HUES6 (cell line): Measurements from ENCODE around the gene EPHA6.
"Not testable (repeated sequence)": the region's sequence is repeated elsewhere in the genome, so short reads cannot be mapped to it uniquely, and the experiment has no call there.

ENCODE experiments used
- H3K27ac ChIP-seq: 2 replicates; pipeline ENCODE4 v1.7.0; 2013; ENCODE audit warnings: low read depth, mild to moderate bottlenecking, low read length, inconsistent platforms
- H3K27me3 ChIP-seq: 2 replicates; pipeline ENCODE4 v1.6.1; 2013; ENCODE audit warnings: low read length; ENCODE audit not compliant: control insufficient read depth, insufficient read depth
- H3K36me3 ChIP-seq: 2 replicates; pipeline ENCODE4 v1.6.1; 2013; ENCODE audit warnings: low read length; ENCODE audit not compliant: control insufficient read depth, insufficient read depth
- H3K4me1 ChIP-seq: 2 replicates; pipeline ENCODE4 v1.6.1; 2013; ENCODE audit warnings: low read length; ENCODE audit not compliant: control insufficient read depth, insufficient read depth
- H3K4me3 ChIP-seq: 2 replicates; pipeline ENCODE4 v1.5.1; 2013; ENCODE audit warnings: low read depth, low read length
- H3K9ac ChIP-seq: one replicate; pipeline ENCODE4 v1.6.1; 2013; ENCODE audit warnings: mild to moderate bottlenecking, low read length
- H3K9me3 ChIP-seq: 2 replicates; pipeline ENCODE4 v1.6.1; 2013; ENCODE audit warnings: low read depth, low read length; ENCODE audit not compliant: control insufficient read depth, insufficient read depth

EPHA6 gene

GRCh38 chr3:96915445-96915844 is 101.1 kb downstream of the EPHA6 start:
- H3K36me3 ChIP-seq = no peaks in the 10 kb centered on the region
- H3K9me3 ChIP-seq = no peaks in the 10 kb centered on the region
- H3K4me3 ChIP-seq = no peak overlapping the region
- no peaks in the 10 kb centered on the region for H3K27me3 ChIP-seq
- no peak overlapping the region for H3K27ac ChIP-seq
- H3K4me1 ChIP-seq = no peaks in the 10 kb centered on the region
- H3K9ac ChIP-seq = no peak overlapping the region

DNA sequence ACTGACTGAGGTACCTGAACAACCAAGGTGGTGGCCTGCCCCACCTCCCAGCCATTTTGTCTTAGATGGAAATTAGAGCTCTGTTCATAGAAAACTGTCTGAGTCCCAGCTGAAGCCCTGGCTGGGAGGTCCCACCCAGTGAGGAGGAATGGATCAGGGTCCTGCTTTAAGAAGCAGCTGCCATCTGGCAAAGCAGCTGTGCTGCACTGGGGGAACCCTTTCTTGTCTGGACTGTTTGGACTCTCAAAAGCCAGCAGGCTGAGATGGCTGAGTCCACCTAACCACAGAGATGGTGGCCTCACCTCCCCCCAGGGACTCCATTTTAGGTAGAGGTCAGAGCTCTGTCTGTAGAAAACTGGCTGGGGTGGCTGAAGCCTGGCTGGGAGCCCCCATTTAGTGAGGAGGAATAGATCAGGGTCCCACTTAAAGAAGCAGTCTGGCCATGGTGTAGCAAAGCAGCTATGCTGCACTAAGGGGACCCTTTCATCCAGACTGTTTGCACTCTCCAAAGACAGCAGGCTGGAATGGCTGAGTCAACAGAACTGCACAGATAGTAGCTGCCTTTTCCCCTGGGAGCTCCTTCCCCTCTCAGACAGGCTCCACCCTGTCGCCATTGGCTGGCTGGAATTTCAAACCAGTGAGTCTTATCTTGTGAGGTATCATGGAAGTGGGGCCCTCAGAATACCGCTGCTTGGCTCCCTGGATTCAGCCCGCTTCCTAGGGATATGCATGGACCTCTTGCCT is 116.9 kb downstream of the EPHA6 start:
- no peak overlapping the region for H3K9ac ChIP-seq
- no peak overlapping the region for H3K4me3 ChIP-seq
- no peaks in the 10 kb centered on the region for H3K27me3 ChIP-seq
- H3K36me3 ChIP-seq = no peaks in the 10 kb centered on the region
- peaks cover 23% of the 10 kb centered on the region for H3K9me3 ChIP-seq
- H3K27ac ChIP-seq = no peak overlapping the region
- no peaks in the 10 kb centered on the region for H3K4me1 ChIP-seq

GRCh38 chr3:96942131-96942530 is 127.7 kb downstream of the EPHA6 start:
- H3K27ac ChIP-seq, H3K4me3 ChIP-seq, H3K4me1 ChIP-seq, H3K27me3 ChIP-seq, H3K9me3 ChIP-seq, H3K36me3 ChIP-seq, H3K9ac ChIP-seq: not testable (repeated sequence)

DNA sequence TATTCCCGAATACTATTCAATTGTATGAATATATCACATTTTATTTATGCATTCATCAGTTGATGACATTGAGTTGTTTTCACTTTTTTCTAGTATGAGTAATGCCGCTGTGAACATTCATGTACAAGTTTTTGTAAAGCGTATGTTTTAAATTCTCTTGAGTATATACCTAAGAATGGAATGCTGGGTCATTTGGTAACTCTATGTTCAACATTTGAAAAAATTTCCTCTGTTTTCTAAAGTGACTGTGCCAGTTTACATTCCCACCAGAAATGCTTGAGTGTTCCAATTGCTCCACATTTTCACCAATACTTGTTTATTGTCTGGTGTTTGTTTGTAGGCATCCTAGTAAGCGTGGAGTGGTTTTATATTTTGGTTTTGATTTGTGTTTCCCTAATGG is 144.5 kb downstream of the EPHA6 start:
- Histone ChIP-seq H3K4me3 (no peak overlapping the region), H3K9me3 (no peaks in the 10 kb centered on the region), H3K27me3 (no peaks in the 10 kb centered on the region), H3K36me3 (no peaks in the 10 kb centered on the region), H3K27ac (no peak overlapping the region), H3K4me1 (no peaks in the 10 kb centered on the region), H3K9ac (no peak overlapping the region)

GRCh38 chr3:96959474-96959873 is 145.1 kb downstream of the EPHA6 start:
- no peaks in the 10 kb centered on the region for H3K4me1 ChIP-seq

DNA sequence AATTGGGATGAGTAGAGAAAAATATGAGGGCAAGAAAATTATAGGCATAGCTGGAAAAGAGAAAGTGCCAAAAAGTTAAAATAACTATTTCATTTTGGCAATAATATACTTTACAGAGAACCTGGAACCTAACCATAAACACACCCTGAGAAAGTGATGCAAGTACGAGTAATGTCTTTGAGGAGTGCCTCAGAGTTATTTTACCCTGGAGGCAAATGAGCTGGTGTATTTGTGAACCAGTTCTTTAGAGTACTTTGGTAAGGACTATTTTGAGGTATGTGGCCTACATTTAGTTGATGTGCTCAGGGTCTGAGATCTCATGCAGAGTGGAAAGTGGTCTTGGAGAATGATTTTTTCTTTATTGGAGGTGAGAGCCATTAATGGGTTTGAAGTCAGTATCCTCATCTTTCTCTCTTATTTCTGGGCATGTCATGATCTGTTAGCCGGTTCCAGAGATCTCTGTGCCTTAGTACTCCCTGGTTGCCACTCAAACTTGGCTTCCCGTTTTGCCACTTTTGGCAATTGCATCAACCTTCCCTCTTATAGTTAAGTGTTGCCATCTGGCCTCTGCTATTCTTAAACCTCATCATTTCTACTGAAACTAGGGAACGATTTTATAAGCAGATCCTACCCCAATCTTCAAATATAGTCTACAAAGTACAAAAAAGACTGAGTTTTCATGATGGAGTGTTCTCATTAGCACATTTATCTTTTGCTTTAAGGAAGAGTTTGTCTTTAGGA is 145.7 kb downstream of the EPHA6 start:
- Histone ChIP-seq H3K36me3 (no peaks in the 10 kb centered on the region), H3K27ac (no peak overlapping the region), H3K4me1 (no peaks in the 10 kb centered on the region), H3K4me3 (no peak overlapping the region), H3K27me3 (no peaks in the 10 kb centered on the region), H3K9me3 (no peaks in the 10 kb centered on the region), H3K9ac (no peak overlapping the region)

More at GRCh38 chr3:96959474-96959873, 145.1 kb downstream of the EPHA6 start:
- H3K27me3 ChIP-seq = no peaks in the 10 kb centered on the region
- no peak overlapping the region for H3K4me3 ChIP-seq
- H3K9ac ChIP-seq = no peak overlapping the region
- H3K36me3 ChIP-seq = no peaks in the 10 kb centered on the region
- H3K9me3 ChIP-seq = no peaks in the 10 kb centered on the region
- no peak overlapping the region for H3K27ac ChIP-seq

DNA sequence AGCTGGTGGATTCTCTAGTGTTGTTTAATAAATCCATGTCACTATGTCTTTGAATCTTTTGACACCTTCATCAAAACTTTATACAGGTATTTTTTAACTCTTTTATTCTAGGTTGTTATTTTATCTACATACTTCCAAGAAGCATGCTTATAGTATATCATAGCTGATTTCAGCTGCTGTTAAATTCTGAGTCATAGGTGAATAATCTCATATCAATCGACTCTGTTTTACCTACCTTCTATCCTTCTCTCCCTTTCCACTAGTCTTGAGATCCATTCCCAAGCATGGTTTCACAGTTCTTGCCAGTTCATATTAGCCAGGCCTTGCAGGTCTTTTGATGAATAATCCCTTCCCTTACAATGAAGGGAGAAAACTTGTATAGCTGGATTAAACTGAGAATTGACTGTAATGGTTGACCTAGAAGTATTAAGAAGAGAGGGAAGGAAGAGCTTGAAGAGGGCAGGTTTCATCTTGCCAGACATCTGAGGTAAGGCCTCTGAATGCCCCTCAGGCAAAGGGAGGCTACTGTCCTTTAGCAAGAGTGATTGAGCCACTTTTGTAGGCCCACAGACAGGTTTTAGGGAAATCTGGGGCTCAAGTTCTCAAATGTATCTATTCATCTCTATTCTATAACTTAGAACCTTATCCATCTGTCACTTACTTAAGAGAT is 146.4 kb downstream of the EPHA6 start:
- Histone ChIP-seq H3K4me3 (no peak overlapping the region), H3K9me3 (no peaks in the 10 kb centered on the region), H3K27me3 (no peaks in the 10 kb centered on the region), H3K4me1 (no peaks in the 10 kb centered on the region), H3K36me3 (no peaks in the 10 kb centered on the region), H3K9ac (no peak overlapping the region), H3K27ac (no peak overlapping the region)

DNA sequence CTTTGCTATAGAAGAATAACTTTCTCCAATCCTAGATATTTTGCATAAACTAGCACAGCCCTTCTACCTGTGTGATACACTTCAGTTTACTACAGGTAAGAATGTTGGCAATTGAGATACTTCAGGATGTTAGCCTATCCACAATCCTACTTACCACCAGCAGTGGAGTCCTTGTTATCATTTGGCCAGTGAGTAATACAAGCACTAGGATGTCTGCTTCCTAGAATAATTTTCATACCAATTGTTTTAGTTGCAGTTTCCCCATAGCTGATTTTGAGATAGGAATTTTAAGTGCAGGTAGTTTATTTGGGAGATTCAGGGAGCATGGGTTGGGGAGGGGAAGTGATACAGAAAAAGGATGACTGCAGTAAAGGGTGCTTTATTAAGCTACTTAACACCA is 147.2 kb downstream of the EPHA6 start:
- H3K27ac ChIP-seq = no peak overlapping the region
- no peaks in the 10 kb centered on the region for H3K9me3 ChIP-seq
- no peaks in the 10 kb centered on the region for H3K27me3 ChIP-seq
- H3K9ac ChIP-seq = no peak overlapping the region
- no peaks in the 10 kb centered on the region for H3K4me1 ChIP-seq
- no peaks in the 10 kb centered on the region for H3K36me3 ChIP-seq
- no peak overlapping the region for H3K4me3 ChIP-seq

DNA sequence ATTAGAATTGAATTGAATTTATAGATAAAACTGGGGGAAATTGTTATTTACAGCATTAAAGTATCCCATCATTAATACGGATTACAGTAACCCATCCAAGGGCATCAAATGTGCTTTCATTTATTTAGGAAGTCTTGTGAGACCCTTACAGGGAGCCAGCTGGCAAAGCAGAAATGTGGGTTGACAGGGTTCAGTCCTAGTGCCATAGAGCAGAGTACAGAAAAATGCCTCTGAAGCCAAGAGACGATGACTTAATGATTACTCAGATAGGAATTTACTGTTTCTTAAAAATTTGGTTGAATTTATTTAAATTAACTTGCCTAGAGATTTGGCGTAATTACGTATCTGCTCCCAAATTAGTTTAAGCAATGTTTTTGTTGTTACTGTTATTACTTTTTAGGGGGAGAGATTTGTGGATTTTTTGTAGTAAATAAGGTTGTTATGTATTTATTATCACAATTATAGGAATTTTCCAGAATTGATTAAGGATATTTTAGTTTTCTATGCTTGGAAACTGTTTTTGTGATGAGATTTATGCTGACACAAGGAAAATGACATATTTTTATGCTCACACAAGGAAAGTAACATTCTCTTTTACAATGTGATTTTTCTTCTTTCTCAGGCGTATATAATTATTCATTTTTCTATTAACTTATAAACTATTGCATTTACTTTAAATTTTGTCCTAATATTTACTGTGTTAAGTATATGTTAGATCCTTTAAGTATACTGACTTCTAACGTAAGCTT is 152.0 kb downstream of the EPHA6 start:
- Histone ChIP-seq H3K4me3 (no peak overlapping the region), H3K9ac (no peak overlapping the region), H3K4me1 (no peaks in the 10 kb centered on the region), H3K36me3 (no peaks in the 10 kb centered on the region), H3K27me3 (no peaks in the 10 kb centered on the region), H3K9me3 (no peaks in the 10 kb centered on the region), H3K27ac (no peak overlapping the region)

GRCh38 chr3:96970211-96970610 is 155.8 kb downstream of the EPHA6 start:
- Histone ChIP-seq H3K9me3 (no peaks in the 10 kb centered on the region), H3K9ac (no peak overlapping the region), H3K27ac (no peak overlapping the region), H3K27me3 (no peaks in the 10 kb centered on the region), H3K4me3 (no peak overlapping the region), H3K4me1 (no peaks in the 10 kb centered on the region), H3K36me3 (no peaks in the 10 kb centered on the region)
